Activated T-cell treated with anti-CD3 and anti-CD28 coated beads, Interleukin-2, amount 50 U/mL, for 1 hour (primary cell): ENCODE measurements around the gene ITGA1.

Experiments used
- DNase-seq: peaks from one replicate; pipeline ENCODE4 v3.0.0-alpha.2; 2020

ITGA1 gene

GRCh38 chr5:53008751-53009150 lies 221.0 kb downstream of the ITGA1 start:
- DNase-seq = no peak
